RWPE1 (cell line): ENCODE data around the gene PFDN5.
"Not testable (repeated sequence)": the region's sequence is repeated elsewhere in the genome, so short reads cannot be mapped to it uniquely, and the experiment has no call there.

Source experiments
- CTCF ChIA-PET: fragments of 350-600 bp; sonication (Branson Sonifier 250); formaldehyde crosslinking; extraction: SDS; loops from one replicate; lab custom pipeline; 2021; lab: Yijun Ruan, JAX
- POLR2A ChIA-PET: fragments of 400-600 bp; formaldehyde crosslinking; extraction: SDS; loops from one replicate; lab custom pipeline; 2020; ENCODE audit warnings: antibody characterized with exemption; ENCODE audit not compliant: low non-redundant PET; lab: Yijun Ruan, JAX
- DNase-seq: peaks from one replicate; pipeline ENCODE4 v3.0.0; 2012; ENCODE audit warnings: low spot score
- H3K27ac ChIP-seq: fragments of 450-650 bp; 2 replicates; pipeline ENCODE4 v1.5.1; 2017
- CTCF ChIP-seq: fragments of 450-650 bp; conservative IDR thresholded peaks from 2 replicates; pipeline ENCODE4 v1.5.1; 2017; ENCODE audit warnings: low read depth, mild to moderate bottlenecking

Gene PFDN5

GRCh38 chr12:53327435-53328042, 32.2 kb downstream of the PFDN5 start:
- CTCF ChIA-PET = interaction anchor here (0.5 to 2.4 kb wide), 9 partner anchors 9 to 419 kb away, joined by 3 to 7 read pairs (median 3); no protein-coding TSS in a partner anchor
- DNase-seq = no peak
- TF ChIP-seq CTCF = 0 out of 2 replicates have a peak, but pooled peaks have one; percentile 13
- no peak overlapping the region for H3K27ac ChIP-seq
- POLR2A ChIA-PET = no interaction called here

- TF ChIP-seq CTCF = no peak
- ChIA-PET POLR2A (no interaction called here), CTCF (interaction anchor here (0.6 to 2.4 kb wide), 5 partner anchors 17 to 119 kb away, joined by 3 to 7 read pairs (median 3); no protein-coding TSS in a partner anchor)
- H3K27ac ChIP-seq = no peak overlapping the region
- no peak for DNase-seq
Measured at GRCh38 chr12:53328043-53328435, 32.7 kb downstream of the PFDN5 start.

- no peak overlapping the region for H3K27ac ChIP-seq
- ChIA-PET CTCF (interaction anchor here (0.6 to 2.3 kb wide), 2 partner anchors 21 to 91 kb away, joined by 3 to 8 read pairs; no protein-coding TSS in a partner anchor), POLR2A (no interaction called here)
- TF ChIP-seq CTCF = no peak
- no peak for DNase-seq
Measured at GRCh38 chr12:53330671-53331070, 35.3 kb downstream of the PFDN5 start.

- CTCF ChIA-PET = interaction anchor here (2.3 kb wide), 1 partner anchor 89 kb away, joined by 8 read pairs; no protein-coding TSS in a partner anchor
- POLR2A ChIA-PET, DNase-seq, H3K27ac ChIP-seq: not testable (repeated sequence)
Measured at GRCh38 chr12:53332339-53332738, 37.0 kb downstream of the PFDN5 start.

- no peak for TF ChIP-seq CTCF
- CTCF ChIA-PET = interaction anchor here (2.3 kb wide), 1 partner anchor 89 kb away, joined by 8 read pairs; no protein-coding TSS in a partner anchor
- POLR2A ChIA-PET = no interaction called here
- no peak for DNase-seq
- no peak overlapping the region for H3K27ac ChIP-seq
Measured at GRCh38 chr12:53332744-53333143, 37.4 kb downstream of the PFDN5 start.

- POLR2A ChIA-PET = no interaction called here
- no peak overlapping the region for H3K27ac ChIP-seq
- CTCF ChIA-PET = no interaction called here
- no peak for TF ChIP-seq CTCF
- no peak for DNase-seq
Measured at GRCh38 chr12:53333289-53333688, 37.9 kb downstream of the PFDN5 start.

GRCh38 chr12:53333845-53334244, 38.5 kb downstream of the PFDN5 start:
- DNase-seq = no peak
- ChIA-PET POLR2A (no interaction called here), CTCF (no interaction called here)
- no peak overlapping the region for H3K27ac ChIP-seq
- no peak for TF ChIP-seq CTCF
